HepG2 (cell line): ENCODE results near the gene SEMA6B. TPM values are rescaled to one million over a fixed set of nuclear protein-coding genes. Genes with fewer than 3 reads are reported as not detected.

Source experiments
- CERS6 ChIP-seq: sonication (generic); formaldehyde crosslinking; IDR thresholded peaks from 2 replicates; pipeline ENCODE4 v1.5.0; 2020; ENCODE audit warnings: missing genetic modification reagents
- GMEB1 ChIP-seq: sonication (generic); formaldehyde crosslinking; IDR thresholded peaks from 2 replicates; pipeline ENCODE4 v1.5.1; 2020; ENCODE audit warnings: missing genetic modification reagents, mild to moderate bottlenecking, borderline replicate concordance
- NFAT5 ChIP-seq: sonication (generic); formaldehyde crosslinking; IDR thresholded peaks from 2 replicates; pipeline ENCODE4 v1.4.0; 2020; ENCODE audit warnings: missing genetic modification reagents
- RNF219 ChIP-seq: sonication (generic); formaldehyde crosslinking; IDR thresholded peaks from 2 replicates; pipeline ENCODE4 v1.5.0; 2020; ENCODE audit warnings: mild to moderate bottlenecking, missing genetic modification reagents
- SIX1 ChIP-seq: sonication (generic); formaldehyde crosslinking; IDR thresholded peaks from 2 replicates; pipeline ENCODE4 v1.4.0; 2020; ENCODE audit warnings: missing genetic modification reagents, borderline replicate concordance
- ZMYM3 ChIP-seq: sonication (generic); formaldehyde crosslinking; IDR thresholded peaks from 2 replicates; pipeline ENCODE4 v1.5.1; 2020; ENCODE audit warnings: mild to moderate bottlenecking, missing genetic modification reagents
- ZNF224 ChIP-seq: sonication (generic); formaldehyde crosslinking; IDR thresholded peaks from 2 replicates; pipeline ENCODE4 v1.5.0; 2020; ENCODE audit warnings: mild to moderate bottlenecking, missing genetic modification reagents
- ZNF33B ChIP-seq: sonication (generic); formaldehyde crosslinking; IDR thresholded peaks from 2 replicates; pipeline ENCODE4 v1.5.1; 2020; ENCODE audit warnings: mild to moderate bottlenecking, missing genetic modification reagents
- ZNF430 ChIP-seq: sonication (generic); formaldehyde crosslinking; IDR thresholded peaks from 2 replicates; pipeline ENCODE4 v1.9.0; 2021; ENCODE audit warnings: mild to moderate bottlenecking, missing genetic modification reagents
- ZNF605 ChIP-seq: sonication (generic); formaldehyde crosslinking; IDR thresholded peaks from 2 replicates; pipeline ENCODE4 v1.8.0; 2022; ENCODE audit warnings: mild to moderate bottlenecking, missing genetic modification reagents
- ZNF646 ChIP-seq: sonication (generic); formaldehyde crosslinking; IDR thresholded peaks from 2 replicates; pipeline ENCODE4 v1.9.0; 2021; ENCODE audit warnings: mild to moderate bottlenecking, missing genetic modification reagents
- ZNF740 ChIP-seq: sonication (generic); formaldehyde crosslinking; IDR thresholded peaks from 2 replicates; pipeline ENCODE4 v1.4.0; 2020; ENCODE audit warnings: missing genetic modification reagents
- polyA plus RNA-seq, 8 experiments: library from polyadenylated mRNA; depleted of rRNA in 3 of 8; stranded (reverse) in 7 of 8; unstranded in 1 of 8; fragments of >200 nt; fragmentation: Illumina TruSeq in 4 of 8; extraction: Trizol in 4 of 8; gene quantifications; 2 replicates each; pipeline versions ENCODE4 v1.2.1 to v1.2.3, GENCODE V29; 2011 to 2016; ENCODE audit warnings: low read depth in 4 of 8, missing spikeins in 1 of 8, mixed read lengths in 1 of 8; ENCODE audit not compliant: insufficient read depth in 1 of 8
- total RNA-seq, 5 experiments: library from RNA; depleted of rRNA; stranded (reverse); fragments of >200 nt; fragmentation: Illumina TruSeq; extraction: Trizol; gene quantifications; 2 replicates each; pipeline ENCODE4 v1.2.3, GENCODE V29; 2016; ENCODE audit warnings: low read depth in 1 of 5

Gene SEMA6B
- total and polyA plus RNA-seq, 2 of the 13 experiments (the other 11 are each of a cell fraction or from before 2014, with no cell fraction given): 45.5 to 67.1 TPM

GRCh38 chr19:4567584-4568071, 8.1 kb upstream of the SEMA6B start (continued):
- no peak for TF ChIP-seq GMEB1
- TF ChIP-seq ZNF33B: no peak
- TF ChIP-seq ZMYM3: peak; percentile 97
- TF ChIP-seq RNF219: no peak
- no peak for TF ChIP-seq ZNF224 (CRISPR knock-in tag)
- TF ChIP-seq ZNF646: no peak
- TF ChIP-seq NFAT5 (CRISPR knock-in tag): no peak
- no peak for TF ChIP-seq ZNF740 (CRISPR knock-in tag)
- no peak for TF ChIP-seq ZNF430 (CRISPR knock-in tag)
- no peak for TF ChIP-seq CERS6
- no peak for TF ChIP-seq SIX1 (CRISPR knock-in tag)
- TF ChIP-seq ZNF605 (CRISPR knock-in tag): no peak
